Lower lobe of right lung (tissue), 2 donors: ENCODE data around the gene TMA7. TPM values are rescaled to one million over a fixed set of nuclear protein-coding genes. Genes with fewer than 3 reads are reported as not detected.
A peak's percentile ranks its signal among the peaks of the same experiment; 100 is the strongest.

Experiments
- ATAC-seq, 2 donors: fragments of 200-7000 bp; cut with Tn5 transposase; one replicate each; pipeline ENCODE4 v1.9.1; 2020 to 2022; ENCODE audit warnings: mild to moderate bottlenecking in 2 of 2, moderate library complexity in 2 of 2
- DNase-seq: peaks from one replicate; pipeline ENCODE4 v3.0.0-alpha.2; 2020
- H3K27ac ChIP-seq: fragments of 200-600 bp; one replicate; pipeline ENCODE4 v1.8.0; 2022
- H3K27me3 ChIP-seq: fragments of 200-600 bp; one replicate; pipeline ENCODE4 v1.8.0; 2022; ENCODE audit warnings: low read depth
- H3K36me3 ChIP-seq: fragments of 200-600 bp; one replicate; pipeline ENCODE4 v1.8.0; 2022; ENCODE audit warnings: mild to moderate bottlenecking
- H3K4me1 ChIP-seq: fragments of 200-600 bp; one replicate; pipeline ENCODE4 v1.8.0; 2022
- H3K4me3 ChIP-seq: fragments of 200-600 bp; one replicate; pipeline ENCODE4 v1.8.0; 2022; ENCODE audit warnings: mild to moderate bottlenecking
- H3K9me3 ChIP-seq: fragments of 200-600 bp; one replicate; pipeline ENCODE4 v1.8.0; 2022
- intact Hi-C: fragments of 100-400 bp; cut with DNase I; formaldehyde crosslinking; loops from one replicate; pipeline ENCODE4 v1.11.0; 2022
- total RNA-seq: library from RNA; stranded (reverse); fragmentation: NEBNext Ultra II Directional; extraction: Animal tissue kit (Norgen Biotek cat#: 25700); gene quantifications from one replicate; pipeline ENCODE4 v1.2.1, GENCODE V29; 2021
- TF ChIP-seq, protein P1 (sequence below): fragments of 200-600 bp; IDR thresholded peaks from one replicate; pipeline ENCODE4 v1.8.0; 2022; ENCODE audit warnings: antibody characterized with exemption, mild to moderate bottlenecking
- donor health status: DM: no; HTN: yes; CAD: no; lungs with severe emphysema.

The TMA7 gene
- total RNA-seq, 1 donor from 2014 or later: 153 TPM

DNA sequence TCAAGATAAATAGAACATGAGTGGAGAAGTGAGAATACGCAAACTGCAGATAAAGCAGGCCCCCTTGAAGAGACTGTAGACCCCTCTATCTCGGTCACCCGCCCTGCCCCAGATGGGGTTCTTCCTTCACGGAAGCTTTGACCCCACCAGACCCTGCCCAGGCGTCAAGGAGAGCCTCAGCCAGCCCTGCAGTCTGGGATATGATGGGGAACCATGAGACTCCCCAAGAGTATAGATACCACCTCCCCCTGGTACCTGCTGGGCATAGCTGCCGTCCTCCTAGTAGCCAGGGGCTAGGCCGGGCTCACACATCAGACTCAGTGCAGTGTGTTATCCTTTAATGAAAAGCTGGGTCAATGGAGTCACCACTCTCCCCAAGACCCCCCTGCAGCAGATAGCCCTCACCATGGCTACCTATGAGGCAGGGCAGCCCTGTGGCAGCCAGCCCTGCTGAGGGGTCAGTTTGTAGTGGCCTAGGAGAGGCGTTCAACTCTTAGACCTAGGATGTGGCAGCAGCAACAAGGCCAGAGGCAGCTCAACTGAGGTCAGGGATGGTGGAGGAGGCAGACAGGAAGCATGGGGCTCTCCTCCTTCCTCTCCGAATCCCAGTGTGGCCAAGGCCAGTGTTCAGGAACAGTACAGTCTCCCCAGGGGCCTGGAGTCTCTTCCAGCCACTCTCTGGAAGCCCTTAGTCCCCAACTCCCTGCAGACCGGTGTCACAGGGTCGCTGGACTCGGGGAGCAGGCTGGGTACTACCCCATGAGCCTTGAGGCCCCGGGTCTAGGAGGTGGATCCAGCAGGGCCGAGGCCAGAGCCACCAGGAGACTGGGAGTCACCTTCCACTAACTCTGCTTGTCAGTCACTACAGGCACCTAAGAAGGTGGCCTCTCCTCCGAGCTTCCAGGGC lies 36.3 kb upstream of the TMA7 start:
- peaks cover 44% of the 10 kb centered on the region for H3K36me3 ChIP-seq
- H3K9me3 ChIP-seq: no peaks in the 10 kb centered on the region
- H3K4me3 ChIP-seq: no peak overlapping the region
- intact Hi-C loops: loop anchor here (5.0 kb wide), 1 partner anchor 34 kb away; no protein-coding TSS in a partner anchor
- TF ChIP-seq, protein P1, sequence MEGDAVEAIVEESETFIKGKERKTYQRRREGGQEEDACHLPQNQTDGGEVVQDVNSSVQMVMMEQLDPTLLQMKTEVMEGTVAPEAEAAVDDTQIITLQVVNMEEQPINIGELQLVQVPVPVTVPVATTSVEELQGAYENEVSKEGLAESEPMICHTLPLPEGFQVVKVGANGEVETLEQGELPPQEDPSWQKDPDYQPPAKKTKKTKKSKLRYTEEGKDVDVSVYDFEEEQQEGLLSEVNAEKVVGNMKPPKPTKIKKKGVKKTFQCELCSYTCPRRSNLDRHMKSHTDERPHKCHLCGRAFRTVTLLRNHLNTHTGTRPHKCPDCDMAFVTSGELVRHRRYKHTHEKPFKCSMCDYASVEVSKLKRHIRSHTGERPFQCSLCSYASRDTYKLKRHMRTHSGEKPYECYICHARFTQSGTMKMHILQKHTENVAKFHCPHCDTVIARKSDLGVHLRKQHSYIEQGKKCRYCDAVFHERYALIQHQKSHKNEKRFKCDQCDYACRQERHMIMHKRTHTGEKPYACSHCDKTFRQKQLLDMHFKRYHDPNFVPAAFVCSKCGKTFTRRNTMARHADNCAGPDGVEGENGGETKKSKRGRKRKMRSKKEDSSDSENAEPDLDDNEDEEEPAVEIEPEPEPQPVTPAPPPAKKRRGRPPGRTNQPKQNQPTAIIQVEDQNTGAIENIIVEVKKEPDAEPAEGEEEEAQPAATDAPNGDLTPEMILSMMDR: no peak
- H3K27me3 ChIP-seq: no peaks in the 10 kb centered on the region
- ATAC-seq: no peak
- DNase-seq: peak; percentile 36
- peaks cover 8% of the 10 kb centered on the region for H3K4me1 ChIP-seq
- no peak overlapping the region for H3K27ac ChIP-seq

DNA sequence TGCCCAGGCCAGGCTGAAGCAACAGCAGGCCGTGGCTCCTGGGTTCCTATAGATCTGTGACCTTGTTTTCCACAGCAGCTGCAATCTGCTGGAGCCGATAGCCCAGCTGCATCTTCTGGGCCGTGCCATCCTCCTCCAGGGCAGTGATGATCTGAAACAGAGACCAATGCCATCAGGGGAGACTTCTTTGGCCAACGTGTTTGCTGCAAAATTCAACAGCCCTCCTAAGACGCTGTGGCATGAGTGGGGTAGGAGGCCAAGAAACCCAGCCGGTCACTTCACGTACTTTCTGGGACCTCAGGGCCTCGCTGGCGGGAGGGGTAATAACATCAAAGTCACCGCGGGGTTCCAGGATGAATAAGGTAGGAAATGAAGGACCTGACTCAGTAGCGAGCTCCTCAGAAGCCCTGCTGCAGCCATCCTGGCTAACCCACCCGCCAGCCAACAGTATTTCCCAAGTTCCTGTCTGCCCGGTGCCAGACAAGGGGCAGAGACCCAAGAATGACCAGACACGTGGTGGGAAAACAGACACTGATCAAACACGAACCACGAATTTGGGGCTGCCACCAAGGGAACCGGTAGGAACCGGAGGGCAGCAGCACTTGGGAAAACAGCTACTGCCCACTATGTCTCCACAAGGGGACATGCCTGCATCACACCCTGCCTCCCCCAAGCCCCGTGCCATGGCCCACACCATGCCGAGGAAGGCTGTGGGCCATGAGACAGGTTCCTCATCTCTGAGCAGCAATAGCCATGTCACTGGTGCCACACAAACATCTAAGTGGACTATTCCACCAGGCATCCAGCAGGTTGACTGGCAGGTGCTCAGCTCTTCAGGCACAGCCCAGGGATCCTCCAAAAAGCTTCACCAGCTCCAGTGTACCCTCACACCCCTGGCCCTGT lies 35.4 kb upstream of the TMA7 start:
- peaks cover 8% of the 10 kb centered on the region for H3K4me1 ChIP-seq
- no peaks in the 10 kb centered on the region for H3K9me3 ChIP-seq
- no peaks in the 10 kb centered on the region for H3K27me3 ChIP-seq
- peaks cover 53% of the 10 kb centered on the region for H3K36me3 ChIP-seq
- DNase-seq (peak; percentile 22), ATAC-seq (no peak)
- H3K4me3 ChIP-seq: no peak overlapping the region
- TF ChIP-seq, protein P1: no peak
- intact Hi-C loops: loop anchor here (5.0 kb wide), 1 partner anchor 33 kb away; no protein-coding TSS in a partner anchor
- no peak overlapping the region for H3K27ac ChIP-seq

DNA sequence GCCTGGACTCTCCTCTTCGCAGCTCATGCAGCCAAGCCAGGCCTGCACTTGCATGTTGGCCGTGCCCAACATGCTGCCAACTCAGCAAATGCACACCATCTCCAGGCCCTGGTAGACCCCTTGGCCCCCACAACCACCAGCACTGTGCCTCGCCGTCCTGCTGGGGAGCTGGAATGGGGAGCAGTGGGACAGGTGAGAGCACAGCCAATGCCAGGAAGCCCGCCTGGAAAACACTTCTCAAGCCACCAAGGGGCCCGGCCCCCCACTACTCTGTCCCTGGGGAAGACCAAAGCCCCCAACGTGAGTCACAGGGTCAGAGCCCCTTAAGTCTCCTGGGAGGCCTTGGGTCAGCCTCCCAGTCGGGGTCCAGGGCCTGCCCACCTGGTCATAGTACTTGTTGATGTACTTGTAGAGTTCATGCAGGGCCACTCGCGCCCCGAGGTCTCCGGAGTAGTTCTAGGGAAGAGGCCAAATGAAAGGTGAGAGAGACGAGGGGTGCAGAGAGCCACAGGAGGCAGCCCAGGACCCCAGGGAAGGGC lies 34.6 kb upstream of the TMA7 start:
- H3K27me3 ChIP-seq: no peaks in the 10 kb centered on the region
- peaks cover 60% of the 10 kb centered on the region for H3K36me3 ChIP-seq
- H3K9me3 ChIP-seq: no peaks in the 10 kb centered on the region
- peak; percentile 45 for DNase-seq
- H3K4me1 ChIP-seq: peaks cover 8% of the 10 kb centered on the region
- H3K27ac ChIP-seq: no peak overlapping the region
- no peak for ATAC-seq
- no peak overlapping the region for H3K4me3 ChIP-seq
- TF ChIP-seq, protein P1: no peak
- intact Hi-C loops: no loop called here

DNA sequence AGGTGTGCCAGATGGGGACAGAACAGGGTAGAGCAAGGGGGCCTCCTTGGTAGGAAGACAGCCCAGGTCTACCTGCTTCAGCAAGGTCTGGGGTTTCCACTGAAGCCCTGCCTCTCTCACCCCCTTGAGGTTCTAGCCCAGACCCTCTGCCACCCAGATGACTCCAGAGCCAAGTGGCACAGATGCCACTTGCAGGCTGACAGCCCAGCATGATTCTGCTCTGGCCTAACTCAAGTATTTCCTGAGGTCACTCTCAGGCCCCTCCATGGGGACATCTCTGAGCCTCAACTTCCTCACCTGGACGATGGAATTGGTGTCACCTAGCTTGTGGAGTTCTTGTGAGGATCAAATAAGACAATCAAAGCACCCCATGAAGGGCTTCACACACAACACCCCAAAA lies 34.1 kb upstream of the TMA7 start:
- Histone ChIP-seq H3K9me3 (no peaks in the 10 kb centered on the region), H3K27ac (no peak overlapping the region), H3K27me3 (no peaks in the 10 kb centered on the region), H3K4me1 (peaks cover 8% of the 10 kb centered on the region), H3K4me3 (no peak overlapping the region), H3K36me3 (peaks cover 66% of the 10 kb centered on the region)
- TF ChIP-seq, protein P1: no peak
- DNase-seq (no peak), ATAC-seq (no peak)
- intact Hi-C loops: no loop called here
